ENCODE results near the gene L3MBTL2. TPM values are rescaled to one million over a fixed set of nuclear protein-coding genes. Genes with fewer than 3 reads are reported as not detected.

The L3MBTL2 gene
- polyA plus RNA-seq, 1 experiment, result 19.1 TPM

GRCh38 chr22:41206719-41207118 is 1.6 kb downstream of the L3MBTL2 start:
- Histone ChIP-seq H3K27me3 (ENCODE audit: control insufficient read depth, insufficient read depth, low read length) (no peaks in the 10 kb centered on the region), H3K9me3 (ENCODE audit: control insufficient read depth, insufficient read depth, low read length) (no peaks in the 10 kb centered on the region), H3K27ac (ENCODE audit: low read depth, low read length) (no peak overlapping the region), H3K4me3 (ENCODE audit: low read depth, low read length) (no peak overlapping the region)
- ChIA-PET CTCF (interaction anchor here (1.0 kb wide), 1 partner anchor 8 kb away, joined by 3 read pairs; no protein-coding TSS in a partner anchor), POLR2A (interaction anchor here (0.9 kb wide), 1 partner anchor 11 kb away, joined by 4 read pairs; no protein-coding TSS in a partner anchor)
- TF ChIP-seq CTCF (IDR thresholded peaks at IDR 0.05; ENCODE audit: low read depth, low read length), result no peak
- DNase-seq (ENCODE audit: low read depth, low spot score), result no peak

- no peak for DNase-seq (ENCODE audit: low read depth, low spot score)
- Histone ChIP-seq H3K4me3 (ENCODE audit: low read depth, low read length) (no peak overlapping the region), H3K27ac (ENCODE audit: low read depth, low read length) (no peak overlapping the region), H3K9me3 (ENCODE audit: control insufficient read depth, insufficient read depth, low read length) (peaks cover 12% of the 10 kb centered on the region), H3K27me3 (ENCODE audit: control insufficient read depth, insufficient read depth, low read length) (no peaks in the 10 kb centered on the region)
- ChIA-PET POLR2A (no interaction called here), CTCF (no interaction called here)
- TF ChIP-seq CTCF (IDR thresholded peaks at IDR 0.05; ENCODE audit: low read depth, low read length), result no peak
Observed at GRCh38 chr22:41215409-41215808, 10.3 kb downstream of the L3MBTL2 start.

GRCh38 chr22:41215926-41216325 is 10.8 kb downstream of the L3MBTL2 start:
- H3K9me3 ChIP-seq (ENCODE audit: control insufficient read depth, insufficient read depth, low read length), result peaks cover 12% of the 10 kb centered on the region
- peak overlapping the region; percentile 25; the same call in 1 of the 2 replicates for H3K4me3 ChIP-seq (ENCODE audit: low read depth, low read length)
- ChIA-PET CTCF (no interaction called here), POLR2A (no interaction called here)
- no peak for TF ChIP-seq CTCF (IDR thresholded peaks at IDR 0.05; ENCODE audit: low read depth, low read length)
- no peak for DNase-seq (ENCODE audit: low read depth, low spot score)
- peak overlapping the region; percentile 31 for H3K27ac ChIP-seq (ENCODE audit: low read depth, low read length)
- no peaks in the 10 kb centered on the region for H3K27me3 ChIP-seq (ENCODE audit: control insufficient read depth, insufficient read depth, low read length)

- ChIA-PET POLR2A (interaction anchor here (0.9 to 1.1 kb wide), 2 partner anchors 27 to 86 kb away, joined by 4 read pairs; no protein-coding TSS in a partner anchor), CTCF (interaction anchor here (1.2 kb wide), 1 partner anchor 157 kb away, joined by 5 read pairs; no protein-coding TSS in a partner anchor)
- H3K4me3 ChIP-seq (ENCODE audit: low read depth, low read length), result peak overlapping the region; percentile 11
- TF ChIP-seq CTCF (IDR thresholded peaks at IDR 0.05; ENCODE audit: low read depth, low read length), result no peak
- DNase-seq (ENCODE audit: low read depth, low spot score), result peak; percentile 26
- H3K27ac ChIP-seq (ENCODE audit: low read depth, low read length), result peak overlapping the region; percentile 95
- H3K27me3 ChIP-seq (ENCODE audit: control insufficient read depth, insufficient read depth, low read length), result no peaks in the 10 kb centered on the region
- H3K9me3 ChIP-seq (ENCODE audit: control insufficient read depth, insufficient read depth, low read length), result peaks cover 12% of the 10 kb centered on the region
Observed at GRCh38 chr22:41216984-41217383, 11.9 kb downstream of the L3MBTL2 start.

- Histone ChIP-seq H3K27me3 (ENCODE audit: control insufficient read depth, insufficient read depth, low read length) (no peaks in the 10 kb centered on the region), H3K4me3 (ENCODE audit: low read depth, low read length) (peak overlapping the region; percentile 11), H3K27ac (ENCODE audit: low read depth, low read length) (peak overlapping the region; percentile 95), H3K9me3 (ENCODE audit: control insufficient read depth, insufficient read depth, low read length) (peaks cover 12% of the 10 kb centered on the region)
- CTCF ChIA-PET, result interaction anchor here (1.2 kb wide), 1 partner anchor 157 kb away, joined by 5 read pairs; no protein-coding TSS in a partner anchor
- no peak for TF ChIP-seq CTCF (IDR thresholded peaks at IDR 0.05; ENCODE audit: low read depth, low read length)
- POLR2A ChIA-PET, result interaction anchor here (0.5 to 1.1 kb wide), 3 partner anchors 11 to 85 kb away, joined by 4 read pairs; no protein-coding TSS in a partner anchor
- DNase-seq (ENCODE audit: low read depth, low spot score), result peak; percentile 66
Observed at GRCh38 chr22:41217553-41218157, 12.5 kb downstream of the L3MBTL2 start.
